ENCODE results near the gene LMX1B. TPM values are rescaled to one million over a fixed set of nuclear protein-coding genes. Genes with fewer than 3 reads are reported as not detected.

LMX1B gene
- total RNA-seq, 2 donors from 2014 or later: 0.74 to 1.3 TPM

- Histone ChIP-seq H3K4me3 (no peak overlapping the region), H3K4me1 (peaks cover 0 to 20% of the 10 kb centered on the region in 2 donors), H3K27ac (no peak overlapping the region), H3K36me3 (no peaks in the 10 kb centered on the region), H3K9me3 (no peaks in the 10 kb centered on the region), H3K27me3 (peaks cover 0 to 20% of the 10 kb centered on the region in 2 donors)
- TF ChIP-seq CTCF (IDR thresholded peaks at IDR 0.05): no peak
- no peak for DNase-seq (ENCODE audit: low spot score)
Measured at GRCh38 chr9:126703866-126704156, 90.1 kb downstream of the LMX1B start.

- no peak for TF ChIP-seq CTCF (IDR thresholded peaks at IDR 0.05)
- H3K36me3 ChIP-seq: no peaks in the 10 kb centered on the region
- H3K4me3 ChIP-seq: no peak overlapping the region
- H3K4me1 ChIP-seq: peaks cover 0 to 20% of the 10 kb centered on the region in 2 donors
- DNase-seq (ENCODE audit: low spot score): no peak
- no peaks in the 10 kb centered on the region for H3K9me3 ChIP-seq
- peaks cover 0 to 20% of the 10 kb centered on the region in 2 donors for H3K27me3 ChIP-seq
- no peak overlapping the region for H3K27ac ChIP-seq
Measured at GRCh38 chr9:126704157-126704891, 90.6 kb downstream of the LMX1B start.

- Histone ChIP-seq H3K9me3 (no peaks in the 10 kb centered on the region), H3K36me3 (no peaks in the 10 kb centered on the region), H3K27ac (no peak overlapping the region), H3K4me3 (peak overlapping the region in 1 of 2 donors; percentile 19), H3K4me1 (peaks cover 0 to 20% of the 10 kb centered on the region in 2 donors), H3K27me3 (peaks cover 0 to 20% of the 10 kb centered on the region in 2 donors)
- peak; percentile 88 to 94 for TF ChIP-seq CTCF (IDR thresholded peaks at IDR 0.05)
- peak; percentile 83 for DNase-seq (ENCODE audit: low spot score)
Measured at GRCh38 chr9:126704892-126705766, 91.4 kb downstream of the LMX1B start.

- no peaks in the 10 kb centered on the region for H3K36me3 ChIP-seq
- H3K27me3 ChIP-seq: peaks cover 0 to 20% of the 10 kb centered on the region in 2 donors
- TF ChIP-seq CTCF (IDR thresholded peaks at IDR 0.05): peak in 1 of 2 donors; percentile 65
- no peak for DNase-seq (ENCODE audit: low spot score)
- H3K4me3 ChIP-seq: peak overlapping the region in 1 of 2 donors; percentile 19
- peaks cover 0 to 20% of the 10 kb centered on the region in 2 donors for H3K4me1 ChIP-seq
- H3K27ac ChIP-seq: no peak overlapping the region
- H3K9me3 ChIP-seq: no peaks in the 10 kb centered on the region
Measured at GRCh38 chr9:126705767-126706697, 92.3 kb downstream of the LMX1B start.

GRCh38 chr9:126706698-126707053 lies 92.9 kb downstream of the LMX1B start:
- Histone ChIP-seq H3K27ac (no peak overlapping the region), H3K4me3 (no peak overlapping the region), H3K36me3 (no peaks in the 10 kb centered on the region), H3K27me3 (peaks cover 0 to 20% of the 10 kb centered on the region in 2 donors), H3K4me1 (peaks cover 0 to 20% of the 10 kb centered on the region in 2 donors), H3K9me3 (no peaks in the 10 kb centered on the region)
- no peak for DNase-seq (ENCODE audit: low spot score)
- no peak for TF ChIP-seq CTCF (IDR thresholded peaks at IDR 0.05)

Data from right atrium auricular region (tissue), 2 donors.